Bone marrow (tissue), 2 donors: ENCODE data around the gene RRN3.
A peak's percentile ranks its signal among the peaks of the same experiment; 100 is the strongest.
"Not testable (repeated sequence)": the region's sequence is repeated elsewhere in the genome, so short reads cannot be mapped to it uniquely, and the experiment has no call there.

Experiments used
- DNase-seq, 2 donors: peaks; one replicate each; lab custom pipeline; 2025; lab: John Stamatoyannopoulos, UW

The RRN3 gene

GRCh38 chr16:15093955-15094827 lies at the start of gene RRN3:
Gene RRN3 (minus strand): TSS chr16:15094272. CDS start chr16:15094233, 39 bp downstream.
- peak; percentile 49 to 68 for DNase-seq

- DNase-seq = not testable (repeated sequence)
These were observed 49.6 kb upstream of the RRN3 start for GRCh38 chr16:15143601-15144091.

- DNase-seq = not testable (repeated sequence)
These were observed 49.0 kb upstream of the RRN3 start for GRCh38 chr16:15142891-15143600.

GRCh38 chr16:15142107-15142890 lies 48.2 kb upstream of the RRN3 start:
- not testable (repeated sequence) for DNase-seq

- DNase-seq = no peak
These were observed 47.5 kb upstream of the RRN3 start for GRCh38 chr16:15141586-15141985.

- not testable (repeated sequence) for DNase-seq
These were observed 46.6 kb upstream of the RRN3 start for GRCh38 chr16:15140444-15141365.

GRCh38 chr16:15137514-15137913 lies 43.4 kb upstream of the RRN3 start:
- DNase-seq = not testable (repeated sequence)

- not testable (repeated sequence) for DNase-seq
These were observed 41.6 kb upstream of the RRN3 start for GRCh38 chr16:15135483-15136360.

- not testable (repeated sequence) for DNase-seq
These were observed 40.8 kb upstream of the RRN3 start for GRCh38 chr16:15134752-15135482.

- not testable (repeated sequence) for DNase-seq
These were observed 39.5 kb upstream of the RRN3 start for GRCh38 chr16:15133554-15133953.

- not testable (repeated sequence) for DNase-seq
These were observed 38.8 kb upstream of the RRN3 start for GRCh38 chr16:15132719-15133428.

- DNase-seq = not testable (repeated sequence)
These were observed 37.0 kb upstream of the RRN3 start for GRCh38 chr16:15130943-15131700.

GRCh38 chr16:15130256-15130932 lies 36.3 kb upstream of the RRN3 start:
- DNase-seq = not testable (repeated sequence)

- DNase-seq = not testable (repeated sequence)
These were observed 33.8 kb upstream of the RRN3 start for GRCh38 chr16:15127641-15128425.

GRCh38 chr16:15100372-15100987 lies 6.4 kb upstream of the RRN3 start:
- not testable (repeated sequence) for DNase-seq
